C4-2B (cell line): Measurements from ENCODE around the gene SPDYE4.

Experiments
- H3K27ac ChIP-seq: fragments of 450-650 bp; 2 replicates; pipeline ENCODE4 v1.5.1; 2017
- ZFX ChIP-seq: fragments of 450-650 bp; IDR thresholded peaks from 2 replicates; pipeline ENCODE4 v1.6.1; 2017
- TF ChIP-seq, protein P1 (sequence below): fragments of 450-650 bp; conservative IDR thresholded peaks from 2 replicates; pipeline ENCODE4 v1.5.1; 2017; ENCODE audit warnings: mild to moderate bottlenecking

SPDYE4 gene

DNA sequence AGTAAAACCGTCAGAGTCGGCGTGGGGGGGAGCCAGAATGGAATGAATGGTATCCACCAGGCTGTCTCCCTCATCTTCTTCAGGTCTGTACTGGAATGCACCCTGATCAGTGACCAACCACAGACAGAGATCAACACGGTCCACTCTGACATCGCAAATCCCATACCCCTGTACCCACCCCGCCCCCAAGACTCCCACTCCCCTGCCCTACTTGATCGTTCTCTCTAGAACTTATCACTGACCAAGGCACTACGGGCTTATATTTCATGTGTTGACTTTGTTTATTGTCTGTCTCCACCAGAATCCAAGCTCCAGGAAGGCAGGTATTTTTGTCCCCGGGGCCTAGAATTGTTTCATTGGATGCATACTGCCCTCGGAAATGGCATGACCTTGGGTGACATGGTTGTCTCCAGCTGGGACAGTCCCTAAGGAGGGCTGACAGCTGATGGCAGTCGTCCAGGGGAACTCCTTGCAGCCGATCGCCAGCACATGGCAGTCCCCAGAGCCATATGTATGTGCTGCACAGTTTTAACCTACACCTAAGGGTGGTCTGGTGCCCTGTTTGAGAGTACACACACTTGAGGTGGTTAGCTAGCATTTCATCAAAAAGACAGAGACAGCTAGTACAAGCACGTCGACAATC lies 41.3 kb upstream of the SPDYE4 start:
- TF ChIP-seq ZFX: no peak
- TF ChIP-seq, protein P1, sequence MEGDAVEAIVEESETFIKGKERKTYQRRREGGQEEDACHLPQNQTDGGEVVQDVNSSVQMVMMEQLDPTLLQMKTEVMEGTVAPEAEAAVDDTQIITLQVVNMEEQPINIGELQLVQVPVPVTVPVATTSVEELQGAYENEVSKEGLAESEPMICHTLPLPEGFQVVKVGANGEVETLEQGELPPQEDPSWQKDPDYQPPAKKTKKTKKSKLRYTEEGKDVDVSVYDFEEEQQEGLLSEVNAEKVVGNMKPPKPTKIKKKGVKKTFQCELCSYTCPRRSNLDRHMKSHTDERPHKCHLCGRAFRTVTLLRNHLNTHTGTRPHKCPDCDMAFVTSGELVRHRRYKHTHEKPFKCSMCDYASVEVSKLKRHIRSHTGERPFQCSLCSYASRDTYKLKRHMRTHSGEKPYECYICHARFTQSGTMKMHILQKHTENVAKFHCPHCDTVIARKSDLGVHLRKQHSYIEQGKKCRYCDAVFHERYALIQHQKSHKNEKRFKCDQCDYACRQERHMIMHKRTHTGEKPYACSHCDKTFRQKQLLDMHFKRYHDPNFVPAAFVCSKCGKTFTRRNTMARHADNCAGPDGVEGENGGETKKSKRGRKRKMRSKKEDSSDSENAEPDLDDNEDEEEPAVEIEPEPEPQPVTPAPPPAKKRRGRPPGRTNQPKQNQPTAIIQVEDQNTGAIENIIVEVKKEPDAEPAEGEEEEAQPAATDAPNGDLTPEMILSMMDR: no peak
- H3K27ac ChIP-seq: no peak overlapping the region

DNA sequence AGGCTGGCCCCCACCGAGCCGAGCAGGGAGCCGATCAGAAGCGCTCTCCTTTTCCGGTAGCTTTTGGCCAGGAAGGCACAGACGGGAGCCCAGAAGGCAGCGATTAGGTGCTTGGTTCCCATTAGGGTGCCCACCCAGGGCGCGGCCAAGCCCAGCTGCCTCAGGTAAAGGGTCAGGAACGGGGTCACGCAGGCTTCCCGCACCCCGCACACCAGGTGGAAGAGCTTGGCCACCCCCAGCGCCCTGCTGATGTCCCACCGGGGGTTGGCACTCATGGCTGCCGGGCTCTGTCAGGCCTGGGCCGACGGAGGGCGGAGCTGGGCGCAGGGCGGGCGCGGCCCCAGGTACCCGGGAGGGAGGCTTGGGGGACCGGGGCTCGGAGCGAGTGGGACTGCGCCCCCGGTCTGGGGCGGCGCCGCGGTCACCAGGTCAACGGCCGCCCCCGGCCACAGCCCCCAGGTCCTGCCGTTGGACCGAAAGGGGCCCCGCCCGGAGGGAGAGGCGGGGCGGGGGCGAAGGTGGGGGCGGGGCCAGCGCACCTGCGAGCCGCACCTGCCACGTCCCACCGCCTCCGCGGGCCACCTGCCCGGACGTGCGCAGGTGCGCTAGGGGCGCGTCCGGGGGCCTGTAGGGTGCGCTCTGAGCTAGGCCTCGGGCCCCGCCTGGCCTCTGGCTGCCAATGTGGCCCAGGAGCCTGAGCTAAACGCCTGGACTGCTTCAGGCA lies 40.7 kb upstream of the SPDYE4 start, which contains the start of gene MFSD6L:
TSS of gene MFSD6L (minus strand) at position 520 of the 724 bp plus-strand sequence. CDS start at position 275, 245 bp downstream.
- H3K27ac ChIP-seq: no peak within 1 kb of the TSS
- TF ChIP-seq, protein P1: no peak
- TF ChIP-seq ZFX: no peak

DNA sequence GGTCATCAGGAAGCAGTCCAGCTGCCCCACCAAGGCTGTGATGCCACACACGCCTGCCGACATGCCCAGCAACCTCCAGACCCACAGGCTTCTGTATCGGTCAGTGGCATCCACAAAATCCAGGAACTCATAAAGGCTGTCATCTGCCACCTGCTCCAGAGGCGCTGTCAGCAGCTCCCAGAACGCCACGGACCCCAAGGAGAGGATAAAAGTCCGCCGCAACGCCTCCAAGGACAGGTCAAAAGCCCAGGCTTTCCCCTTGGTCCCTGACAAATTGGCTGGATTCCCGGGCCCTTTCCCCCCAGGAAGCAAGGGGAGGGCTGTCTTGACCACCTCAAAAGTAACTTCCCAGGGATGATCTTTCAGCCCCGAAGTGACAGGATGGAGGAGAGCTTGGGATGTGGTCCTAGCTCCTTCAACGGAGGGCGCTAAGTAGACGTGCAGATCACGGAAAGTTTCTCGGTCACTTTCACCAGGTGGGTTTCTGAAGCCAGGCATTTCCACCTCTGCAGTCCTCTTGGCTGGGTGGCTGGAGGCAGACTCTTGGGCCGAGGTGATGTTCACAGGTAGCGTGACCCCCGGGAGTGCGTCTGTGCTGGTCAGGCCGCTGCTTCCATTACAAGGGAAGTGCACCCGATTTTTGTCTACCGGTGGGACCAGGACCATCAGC lies 40.0 kb upstream of the SPDYE4 start:
- H3K27ac ChIP-seq: no peak overlapping the region
- TF ChIP-seq, protein P1: no peak
- TF ChIP-seq ZFX: no peak

DNA sequence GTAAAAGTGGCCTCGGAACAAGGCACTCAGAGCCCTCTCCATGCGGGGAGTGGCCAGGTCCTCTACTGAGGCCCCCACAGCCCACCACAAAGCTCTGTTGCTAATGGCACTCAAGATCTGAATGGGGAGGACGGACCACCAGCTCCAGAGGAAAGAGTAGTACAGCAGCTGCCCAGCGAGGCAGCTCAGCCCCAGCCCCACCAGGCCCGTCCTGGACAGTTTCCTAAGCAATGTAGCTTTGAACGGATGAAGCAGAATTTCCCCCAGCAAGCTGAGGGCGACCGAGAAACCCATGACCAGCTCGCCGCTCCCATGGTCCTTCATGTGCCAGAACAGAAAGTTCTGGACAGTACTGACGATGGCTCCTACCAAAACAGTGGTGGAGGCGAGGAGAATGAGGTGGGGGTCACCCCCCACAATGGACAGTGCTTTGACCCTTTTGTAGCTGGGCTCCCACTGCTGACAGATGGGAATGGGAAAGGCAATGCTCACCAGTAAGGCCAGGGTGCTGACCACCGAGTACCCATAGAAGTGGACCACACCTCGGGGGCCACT lies 39.4 kb upstream of the SPDYE4 start:
- H3K27ac ChIP-seq: no peak overlapping the region
- TF ChIP-seq, protein P1: no peak
- no peak for TF ChIP-seq ZFX

DNA sequence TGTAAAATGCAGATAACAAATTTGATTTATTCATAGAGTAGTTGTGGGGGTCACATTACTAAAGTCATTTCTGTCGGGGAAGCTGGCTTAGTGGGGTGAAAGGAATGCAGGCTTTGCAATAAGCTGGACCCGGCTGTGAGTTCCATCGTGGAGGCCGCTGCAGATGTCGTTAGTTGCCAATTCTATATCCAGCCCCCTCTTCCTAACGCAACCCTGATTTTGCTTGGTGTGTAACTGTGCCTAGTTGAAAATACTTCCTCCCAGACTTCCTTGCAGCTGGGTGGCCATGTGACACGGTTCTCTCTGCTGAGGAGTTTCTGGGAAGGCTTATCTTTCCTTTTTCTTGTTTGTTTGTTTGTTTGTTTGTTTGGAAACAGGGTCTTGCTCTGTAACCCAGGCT lies 36.3 kb upstream of the SPDYE4 start:
- no peak overlapping the region for H3K27ac ChIP-seq
- TF ChIP-seq ZFX: no peak
- TF ChIP-seq, protein P1: no peak

DNA sequence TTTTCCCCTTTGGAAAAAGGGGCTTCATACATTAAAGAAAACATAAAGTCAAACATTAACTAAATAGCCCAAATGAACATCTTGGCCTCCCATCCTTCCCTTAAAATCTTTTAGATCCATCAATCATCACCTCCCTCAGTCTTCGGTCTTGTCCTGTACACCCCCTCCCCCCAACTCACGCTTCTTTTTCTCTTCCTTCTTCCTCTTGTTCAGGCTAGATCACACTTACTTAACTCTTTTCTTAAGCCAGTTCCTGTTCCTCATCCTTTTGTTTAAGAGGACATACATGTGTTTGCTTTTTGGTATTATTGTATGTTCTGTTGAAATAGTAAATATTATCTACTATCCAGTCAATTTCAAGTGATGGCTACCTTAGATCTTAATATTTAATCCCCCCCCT lies 35.3 kb upstream of the SPDYE4 start:
- H3K27ac ChIP-seq: no peak overlapping the region
- no peak for TF ChIP-seq ZFX
- TF ChIP-seq, protein P1: no peak
